Suprapubic skin (tissue), 4 donors: Measurements from ENCODE around the gene KIAA1217.

Experiments used
- EP300 ChIP-seq: sonication (generic); formaldehyde crosslinking; IDR thresholded peaks from one replicate; pipeline ENCODE4 v1.6.1; 2017; ENCODE audit warnings: antibody characterized with exemption
- POLR2A ChIP-seq, 2 donors: fragments of 450-650 bp; IDR thresholded peaks; one replicate each; pipeline ENCODE4 v1.6.1; 2017; ENCODE audit warnings: antibody characterized with exemption in 2 of 2, mild to moderate bottlenecking in 2 of 2, moderate library complexity in 2 of 2
- POLR2AphosphoS5 ChIP-seq, 3 donors: sonication (generic); formaldehyde crosslinking; IDR thresholded peaks; one replicate each; pipeline ENCODE4 v1.6.1; 2017; ENCODE audit warnings: antibody characterized with exemption in 3 of 3
- TF ChIP-seq, protein P1 (sequence below), 2 donors: fragments of 200-600 bp in 1 of 2; fragments of 450-650 bp in 1 of 2; sonication (generic) in 1 of 2; IDR thresholded peaks; one replicate each; pipeline ENCODE4 v1.5.1; 2016 to 2019; ENCODE audit warnings: antibody characterized with exemption in 2 of 2, mild to moderate bottlenecking in 1 of 2, moderate library complexity in 1 of 2

DNA sequence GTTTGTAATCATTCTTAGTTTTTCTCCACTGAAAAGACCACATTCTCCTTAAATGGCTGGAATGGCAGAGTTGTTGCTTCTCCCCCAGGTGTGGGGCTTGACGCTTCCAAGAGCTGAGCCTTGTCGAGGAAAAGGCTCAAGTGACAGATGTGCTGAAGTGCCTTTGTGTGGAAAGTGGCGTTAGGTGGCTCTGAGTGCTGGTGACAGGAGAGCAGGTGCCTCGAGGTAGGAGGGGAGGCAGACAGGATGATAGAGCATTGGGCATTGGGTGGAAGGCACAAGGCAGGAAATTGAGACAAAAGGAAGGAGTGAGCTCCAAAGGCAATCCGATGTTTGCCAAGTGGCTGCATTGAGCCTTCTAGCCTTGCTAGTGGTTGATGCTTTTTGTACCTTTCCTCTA lies 6.7 kb downstream of the KIAA1217 start:
- TF ChIP-seq POLR2AphosphoS5 (IDR thresholded peaks at IDR 0.05): no peak
- no peak for TF ChIP-seq POLR2A (IDR thresholded peaks at IDR 0.05)
- TF ChIP-seq, protein P1, sequence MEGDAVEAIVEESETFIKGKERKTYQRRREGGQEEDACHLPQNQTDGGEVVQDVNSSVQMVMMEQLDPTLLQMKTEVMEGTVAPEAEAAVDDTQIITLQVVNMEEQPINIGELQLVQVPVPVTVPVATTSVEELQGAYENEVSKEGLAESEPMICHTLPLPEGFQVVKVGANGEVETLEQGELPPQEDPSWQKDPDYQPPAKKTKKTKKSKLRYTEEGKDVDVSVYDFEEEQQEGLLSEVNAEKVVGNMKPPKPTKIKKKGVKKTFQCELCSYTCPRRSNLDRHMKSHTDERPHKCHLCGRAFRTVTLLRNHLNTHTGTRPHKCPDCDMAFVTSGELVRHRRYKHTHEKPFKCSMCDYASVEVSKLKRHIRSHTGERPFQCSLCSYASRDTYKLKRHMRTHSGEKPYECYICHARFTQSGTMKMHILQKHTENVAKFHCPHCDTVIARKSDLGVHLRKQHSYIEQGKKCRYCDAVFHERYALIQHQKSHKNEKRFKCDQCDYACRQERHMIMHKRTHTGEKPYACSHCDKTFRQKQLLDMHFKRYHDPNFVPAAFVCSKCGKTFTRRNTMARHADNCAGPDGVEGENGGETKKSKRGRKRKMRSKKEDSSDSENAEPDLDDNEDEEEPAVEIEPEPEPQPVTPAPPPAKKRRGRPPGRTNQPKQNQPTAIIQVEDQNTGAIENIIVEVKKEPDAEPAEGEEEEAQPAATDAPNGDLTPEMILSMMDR (IDR thresholded peaks at IDR 0.05): no peak
- no peak for TF ChIP-seq EP300
